ENCODE data around the gene S100A1. TPM values are rescaled to one million over a fixed set of nuclear protein-coding genes. Genes with fewer than 3 reads are reported as not detected.

Gene S100A1
- total RNA-seq, 1 experiment from 2014 or later = not detected

GRCh38 chr1:153617663-153618062 lies 10.6 kb upstream of the S100A1 start:
- Histone ChIP-seq H4K91ac (ENCODE audit: insufficient read length, low read depth, low read length) (no peak overlapping the region), H2AK5ac (ENCODE audit: insufficient read length, low read length) (no peak overlapping the region), H3K79me1 (ENCODE audit: insufficient read depth, low read depth, low read length, poor library complexity, severe bottlenecking) (no peaks in the 10 kb centered on the region), H2AFZ (ENCODE audit: low read length) (no peak overlapping the region), H3K4me2 (ENCODE audit: insufficient read depth, insufficient read length, low read length) (no peak overlapping the region), H3K56ac (ENCODE audit: insufficient read length, low read depth, low read length) (no peak overlapping the region), H2BK15ac (ENCODE audit: low read depth, low read length) (no peak overlapping the region), H3K79me2 (ENCODE audit: insufficient read depth, low read length) (no peaks in the 10 kb centered on the region), H3K27me3 (ENCODE audit: insufficient read depth, low read length) (no peaks in the 10 kb centered on the region), H2BK5ac (ENCODE audit: insufficient read length, low read length) (no peak overlapping the region), H4K8ac (replicated peaks; ENCODE audit: insufficient read length, low read depth, low read length) (no peak overlapping the region), H2BK12ac (ENCODE audit: insufficient read length, low read depth, low read length) (no peak overlapping the region), H3K27ac (ENCODE audit: insufficient read length, low read depth, low read length) (no peak overlapping the region), H3K23me2 (ENCODE audit: insufficient read length, low read depth, low read length, poor library complexity, severe bottlenecking) (no peaks in the 10 kb centered on the region), H3K4ac (ENCODE audit: low read depth, low read length) (no peak overlapping the region), H3K4me1 (ENCODE audit: insufficient read depth, low read length) (no peaks in the 10 kb centered on the region), H3K23ac (ENCODE audit: insufficient read length, low read depth, low read length) (no peak overlapping the region), H3K18ac (ENCODE audit: insufficient read length, low read depth, low read length) (no peak overlapping the region), H2BK120ac (ENCODE audit: low read depth, low read length, poor library complexity, severe bottlenecking) (no peak overlapping the region), H3K9ac (ENCODE audit: extremely low read depth, insufficient read length, low read length) (no peak overlapping the region), H2BK20ac (ENCODE audit: low read depth, low read length, poor library complexity, severe bottlenecking) (no peak overlapping the region), H3T11ph (ENCODE audit: low read length) (no peak overlapping the region), H3K14ac (ENCODE audit: insufficient read depth, low read length) (no peak overlapping the region), H4K20me1 (ENCODE audit: control insufficient read depth, insufficient read depth, insufficient read length) (no peaks in the 10 kb centered on the region), H3K9me3 (ENCODE audit: control insufficient read depth, low read depth, low read length) (no peaks in the 10 kb centered on the region), H4K5ac (ENCODE audit: insufficient read length, low read depth, low read length) (no peak overlapping the region)
- peak; percentile 66 for TF ChIP-seq CTCF (conservative IDR thresholded peaks at IDR 0.05)
- no peaks in the 10 kb centered on the region for H3K9me3 Mint-ChIP-seq
- DNase-seq = peak; percentile 75
- H3K27me3 Mint-ChIP-seq (ENCODE audit: low read depth) = no peaks in the 10 kb centered on the region; the same call in 1 of the 2 replicates
- no peak overlapping the region for H3K4me3 Mint-ChIP-seq
- peaks cover 17 to 32% of the 10 kb centered on the region in 2 experiments for H3K4me1 Mint-ChIP-seq
- H3K36me3 Mint-ChIP-seq (ENCODE audit: insufficient read depth in 1 of 3, low read depth in 3 of 3) = peaks cover 5 to 22% (median 5%) of the 10 kb centered on the region in 3 experiments; a peak in 5 of 7 replicates
- no peak overlapping the region for H3K27ac Mint-ChIP-seq
- WGBS (ENCODE audit: extremely low coverage, insufficient read length, low lambda C conversion rate) = no CpG with 5 or more reads among the region's 6 CpGs

Measured in H9 (cell line).